HepG2 (cell line): ENCODE results near the gene GPC6. TPM values are rescaled to one million over a fixed set of nuclear protein-coding genes. Genes with fewer than 3 reads are reported as not detected.

ENCODE experiments used
- ATAC-seq: fragments of 200-7000 bp; cut with Tn5 transposase; 3 replicates; pipeline ENCODE4 v1.9.1; 2020; ENCODE audit warnings: mild to moderate bottlenecking, moderate library complexity
- BruUV-seq: library from RNA; stranded (reverse); fragments of 400-500 nt; replicated peaks from 2 replicates; lab custom pipeline; 2021; lab: Mats Ljungman, UMichigan
- CTCF ChIA-PET: fragments of 300-600 bp; formaldehyde crosslinking; extraction: SDS; loops from one replicate; lab custom pipeline; 2021; ENCODE audit warnings: low total read pairs, inconsistent platforms, low intra/inter-chr PET ratio; lab: Yijun Ruan, JAX
- POLR2A ChIA-PET: fragments of 350-600 bp; sonication (Branson Sonifier 250); formaldehyde crosslinking; loops from one replicate; lab custom pipeline; 2020; ENCODE audit warnings: antibody characterized with exemption, inconsistent platforms; lab: Yijun Ruan, JAX
- DNase-seq: peaks from one replicate; pipeline ENCODE4 v3.0.0-alpha.2; 2015; ENCODE audit warnings: low spot score
- FAIRE-seq: peaks from 3 replicates; lab custom pipeline; 2011; peaks lifted over from hg19 to GRCh38; lab: Jason Lieb, UNC
- H2AFZ ChIP-seq: one replicate; pipeline ENCODE4 v1.6.1; 2011; ENCODE audit warnings: low read length, inconsistent platforms
- H3K27ac ChIP-seq: fragments of 300-600 bp; 3 replicates; pipeline ENCODE4 v1.8.0; 2011; ENCODE audit warnings: mixed run types, mild to moderate bottlenecking, mixed read lengths, low read length, inconsistent platforms; ENCODE audit not compliant: insufficient read depth; ENCODE audit errors: extremely low read length
- H3K27me3 ChIP-seq, 2 experiments: fragments of 200-600 bp in 1 of 2; 2 replicates in 1 of 2; 3 replicates in 1 of 2; pipeline versions ENCODE4 v1.6.0 to v1.8.0; 2011; ENCODE audit warnings: low read length in 2 of 2, mild to moderate bottlenecking in 2 of 2, moderate library complexity in 2 of 2, inconsistent platforms in 1 of 2; ENCODE audit not compliant: insufficient read depth in 2 of 2, control insufficient read depth in 1 of 2
- H3K36me3 ChIP-seq, 2 experiments: fragments of 200-600 bp in 1 of 2; replicated peaks in 1 of 2; 2 replicates in 1 of 2; 3 replicates in 1 of 2; pipeline versions ENCODE4 v1.5.1 to v1.8.0; 2011; ENCODE audit warnings: low read length in 2 of 2, inconsistent platforms in 1 of 2; ENCODE audit not compliant: insufficient read depth in 2 of 2, control insufficient read depth in 1 of 2
- H3K4me1 ChIP-seq: 2 replicates; pipeline ENCODE4 v1.5.1; 2012; ENCODE audit warnings: low read length, inconsistent platforms; ENCODE audit not compliant: insufficient read depth
- H3K4me2 ChIP-seq: 2 replicates; pipeline ENCODE4 v1.6.0; 2011; ENCODE audit warnings: low read depth, low read length, inconsistent platforms
- H3K4me3 ChIP-seq, 3 experiments: fragments of 200-600 bp in 1 of 3; sonication (generic), shearing (Covaris generic) in 1 of 3; replicated peaks in 1 of 3; 2 replicates each; pipeline ENCODE4 v1.5.1; 2011 to 2016; ENCODE audit warnings: low read length in 3 of 3, inconsistent platforms in 2 of 3, low read depth in 2 of 3, mild to moderate bottlenecking in 2 of 3, control low read depth in 1 of 3, mixed read lengths in 1 of 3; ENCODE audit not compliant: insufficient read depth in 1 of 3
- H3K79me2 ChIP-seq: one replicate; pipeline ENCODE4 v1.6.1; 2011; ENCODE audit warnings: low read length, inconsistent platforms; ENCODE audit not compliant: insufficient read depth
- H3K9ac ChIP-seq: 2 replicates; pipeline ENCODE4 v1.6.0; 2011; ENCODE audit warnings: mild to moderate bottlenecking, low read depth, low read length, inconsistent platforms; ENCODE audit not compliant: insufficient read depth
- H3K9me3 ChIP-seq: 2 replicates; pipeline ENCODE4 v1.5.1; 2012; ENCODE audit warnings: mild to moderate bottlenecking, low read length
- H4K20me1 ChIP-seq: 2 replicates; pipeline ENCODE4 v1.6.0; 2011; ENCODE audit warnings: inconsistent platforms, mild to moderate bottlenecking, low read length, moderate library complexity; ENCODE audit not compliant: insufficient read depth
- IKZF4 ChIP-seq: sonication (generic); formaldehyde crosslinking; IDR thresholded peaks from 2 replicates; pipeline ENCODE4 v1.5.1; 2020; ENCODE audit warnings: borderline replicate concordance, mild to moderate bottlenecking, low read depth, missing genetic modification reagents; ENCODE audit errors: not compliant biosample characterization
- MATR3 ChIP-seq: sonication (generic); formaldehyde crosslinking; IDR thresholded peaks from 2 replicates; pipeline ENCODE4 v1.4.0; 2020; ENCODE audit warnings: missing genetic modification reagents
- NR2F2 ChIP-seq: IDR thresholded peaks from 2 replicates; pipeline ENCODE4 v1.6.1; 2012; ENCODE audit warnings: low read depth, inconsistent platforms, borderline replicate concordance
- RERE ChIP-seq: IDR thresholded peaks from 2 replicates; pipeline ENCODE4 v1.6.1; 2016; ENCODE audit warnings: low read depth, missing genetic modification reagents, missing compliant biosample characterization
- TBX3 ChIP-seq: fragments of 450-650 bp; IDR thresholded peaks from 2 replicates; pipeline ENCODE4 v1.6.1; 2017; ENCODE audit warnings: antibody characterized with exemption, mild to moderate bottlenecking, inconsistent platforms, borderline replicate concordance
- TGIF2 ChIP-seq: IDR thresholded peaks from 2 replicates; pipeline ENCODE4 v1.6.1; 2016; ENCODE audit warnings: control low read depth, missing compliant biosample characterization
- THYN1 ChIP-seq: sonication (generic); formaldehyde crosslinking; IDR thresholded peaks from 2 replicates; pipeline ENCODE4 v1.8.1; 2023; ENCODE audit warnings: low read depth, mild to moderate bottlenecking, moderate library complexity, missing genetic modification reagents, borderline replicate concordance
- TOPORS ChIP-seq: sonication (generic); formaldehyde crosslinking; IDR thresholded peaks from 2 replicates; pipeline ENCODE4 v1.8.0; 2023; ENCODE audit warnings: mild to moderate bottlenecking, missing genetic modification reagents
- ZNF337 ChIP-seq: sonication (generic); formaldehyde crosslinking; IDR thresholded peaks from 2 replicates; pipeline ENCODE4 v1.5.1; 2020; ENCODE audit warnings: missing genetic modification reagents, low read depth, mild to moderate bottlenecking, borderline replicate concordance
- ZNF432 ChIP-seq: sonication (generic); formaldehyde crosslinking; IDR thresholded peaks from 2 replicates; pipeline ENCODE4 v1.5.0; 2020; ENCODE audit warnings: missing genetic modification reagents, mild to moderate bottlenecking, borderline replicate concordance
- ZNF451 ChIP-seq: sonication (generic); formaldehyde crosslinking; IDR thresholded peaks from 2 replicates; pipeline ENCODE4 v1.5.0; 2020; ENCODE audit warnings: mild to moderate bottlenecking, missing genetic modification reagents
- ZNF770 ChIP-seq: sonication (generic); formaldehyde crosslinking; IDR thresholded peaks from 2 replicates; pipeline ENCODE4 v1.5.0; 2020; ENCODE audit warnings: mild to moderate bottlenecking, missing genetic modification reagents
- ZSCAN31 ChIP-seq: sonication (generic); formaldehyde crosslinking; IDR thresholded peaks from 2 replicates; pipeline ENCODE4 v1.5.0; 2020; ENCODE audit warnings: low read depth, mild to moderate bottlenecking, missing genetic modification reagents
- WGBS: methylation state at CpG from one replicate; pipeline ENCODE4 v1.1.6; 2017; ENCODE audit warnings: low lambda C conversion rate; 5-methylcytosine and 5-hydroxymethylcytosine counted together
- in situ Hi-C: cut with HindIII; loops from 2 replicates; pipeline ENCODE4 v1.10.0; 2017; ENCODE audit warnings: low pct_unique_long_range_greater_than_20kb; ENCODE audit not compliant: extremely low pct_ligation_motif_present
- intact Hi-C: fragments of 100-400 bp; cut with micrococcal nuclease; formaldehyde crosslinking; loops from one replicate; pipeline ENCODE4 v1.10.0; 2022; ENCODE audit not compliant: unreplicated experiment
- polyA plus RNA-seq, 8 experiments: library from polyadenylated mRNA; depleted of rRNA in 3 of 8; stranded (reverse) in 7 of 8; unstranded in 1 of 8; fragments of >200 nt; fragmentation: Illumina TruSeq in 4 of 8; extraction: Trizol in 4 of 8; gene quantifications; 2 replicates each; pipeline versions ENCODE4 v1.2.1 to v1.2.3, GENCODE V29; 2011 to 2016; ENCODE audit warnings: low read depth in 4 of 8, missing spikeins in 1 of 8, mixed read lengths in 1 of 8; ENCODE audit not compliant: insufficient read depth in 1 of 8
- total RNA-seq, 5 experiments: library from RNA; depleted of rRNA; stranded (reverse); fragments of >200 nt; fragmentation: Illumina TruSeq; extraction: Trizol; gene quantifications; 2 replicates each; pipeline ENCODE4 v1.2.3, GENCODE V29; 2016; ENCODE audit warnings: low read depth in 1 of 5

The GPC6 gene
- total and polyA plus RNA-seq, 2 of the 13 experiments (the other 11 are each of a cell fraction or from before 2014, with no cell fraction given), result 24.5 to 33.9 TPM

- TF ChIP-seq ZSCAN31 (CRISPR knock-in tag), result no peak
- TF ChIP-seq IKZF4 (CRISPR knock-in tag), result no peak
- TF ChIP-seq NR2F2, result no peak
- TF ChIP-seq TGIF2 (CRISPR knock-in tag), result no peak
- TF ChIP-seq, all 625 proteins: peak for 0
These were observed 497.6 kb downstream of the GPC6 start (continued) for GRCh38 chr13:93724187-93724586.

GRCh38 chr13:93726173-93726957 lies 499.8 kb downstream of the GPC6 start:
- FAIRE-seq, result no peak
- in situ Hi-C loops, result no loop called here
- H3K27me3 ChIP-seq, result no peaks in the 10 kb centered on the region
- no peak for DNase-seq
- no peak for ATAC-seq
- H3K4me3 ChIP-seq, result no peak overlapping the region
- no peak overlapping the region for H3K9ac ChIP-seq
- TF ChIP-seq RERE (no peak), TOPORS (CRISPR knock-in tag) (no peak), ZNF432 (CRISPR knock-in tag) (no peak), ZNF451 (CRISPR knock-in tag) (no peak), ZNF337 (CRISPR knock-in tag) (no peak), ZNF770 (no peak), THYN1 (CRISPR knock-in tag) (no peak), TBX3 (no peak), MATR3 (CRISPR knock-in tag) (no peak)
- no peaks in the 10 kb centered on the region for H3K36me3 ChIP-seq
- no peaks in the 10 kb centered on the region for H3K79me2 ChIP-seq
- POLR2A ChIA-PET, result no interaction called here
- no peak overlapping the region for H2AFZ ChIP-seq
- H3K4me1 ChIP-seq, result peaks cover 30% of the 10 kb centered on the region
- BruUV-seq, result no TSS peak
- intact Hi-C loops, result no loop called here
- H4K20me1 ChIP-seq, result no peaks in the 10 kb centered on the region
- CTCF ChIA-PET, result no interaction called here
- H3K27ac ChIP-seq, result no peak overlapping the region
- no peak overlapping the region for H3K4me2 ChIP-seq
- WGBS, result 96% methylated on average over 6 of the region's 6 CpGs
- H3K9me3 ChIP-seq, result no peaks in the 10 kb centered on the region
